Stimulated activated CD4-positive, alpha-beta T cell treated with anti-CD3 and anti-CD28 coated beads, Interleukin-4, amount 100 ng/mL, for 1 hour (primary cell): ENCODE data around the gene CHMP1B.

Experiments
- DNase-seq: peaks from one replicate; pipeline ENCODE4 v3.0.0-alpha.2; 2020

CHMP1B gene, protein sequence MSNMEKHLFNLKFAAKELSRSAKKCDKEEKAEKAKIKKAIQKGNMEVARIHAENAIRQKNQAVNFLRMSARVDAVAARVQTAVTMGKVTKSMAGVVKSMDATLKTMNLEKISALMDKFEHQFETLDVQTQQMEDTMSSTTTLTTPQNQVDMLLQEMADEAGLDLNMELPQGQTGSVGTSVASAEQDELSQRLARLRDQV

GRCh38 chr18:11851146-11851805, at the start of gene CHMP1B:
Gene CHMP1B, plus strand, starts transcription at chr18:11851413. Its CDS starts 99 bp downstream, at chr18:11851512.
- DNase-seq, result peak; percentile 97

GRCh38 chr18:11801573-11801972, 49.6 kb upstream of the CHMP1B start:
- no peak for DNase-seq

DNA sequence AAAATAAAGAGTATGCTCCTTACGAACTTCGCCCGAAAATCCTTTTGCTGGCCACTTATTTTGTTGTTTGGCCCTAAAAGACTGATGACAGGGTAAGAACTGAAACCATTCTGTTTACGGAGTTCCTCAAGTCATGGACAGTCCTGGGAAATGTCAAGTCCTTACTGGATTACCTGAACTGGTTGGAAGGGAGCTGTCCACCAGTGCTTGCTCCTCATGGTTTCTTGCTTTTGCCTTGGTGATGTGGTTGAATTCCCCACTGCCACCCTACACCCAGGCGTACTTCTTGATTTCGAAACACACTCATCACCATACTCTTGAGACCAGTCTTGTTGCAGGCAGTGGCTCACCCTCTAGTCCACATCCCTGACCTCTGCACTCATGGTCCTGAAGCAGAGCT, 49.1 kb upstream of the CHMP1B start:
- no peak for DNase-seq

- no peak for DNase-seq
Measured at GRCh38 chr18:11802586-11802985, 48.6 kb upstream of the CHMP1B start.

- DNase-seq, result no peak
Measured at GRCh38 chr18:11807233-11807632, 44.0 kb upstream of the CHMP1B start.

GRCh38 chr18:11808001-11808855, 43.0 kb upstream of the CHMP1B start:
- DNase-seq, result no peak

DNA sequence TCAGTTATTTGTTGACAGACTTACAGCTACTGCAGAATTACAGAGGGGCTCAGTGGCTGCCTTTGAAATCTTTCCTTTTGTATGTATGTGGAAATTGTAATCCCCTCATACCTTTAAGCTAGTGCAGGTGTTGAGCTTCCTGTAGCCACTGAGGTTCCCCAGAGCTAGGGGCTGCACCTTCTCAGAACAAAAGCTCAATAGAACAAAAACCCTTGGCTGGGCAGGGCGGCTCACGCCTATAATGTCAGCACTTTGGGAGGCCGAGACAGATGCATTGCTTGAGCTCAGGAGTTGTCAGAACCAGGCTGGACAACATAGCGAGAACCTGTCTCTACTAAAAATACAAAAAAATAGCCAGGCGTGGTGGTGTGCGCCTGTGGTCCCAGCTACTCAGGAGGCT, 41.3 kb upstream of the CHMP1B start:
- no peak for DNase-seq

DNA sequence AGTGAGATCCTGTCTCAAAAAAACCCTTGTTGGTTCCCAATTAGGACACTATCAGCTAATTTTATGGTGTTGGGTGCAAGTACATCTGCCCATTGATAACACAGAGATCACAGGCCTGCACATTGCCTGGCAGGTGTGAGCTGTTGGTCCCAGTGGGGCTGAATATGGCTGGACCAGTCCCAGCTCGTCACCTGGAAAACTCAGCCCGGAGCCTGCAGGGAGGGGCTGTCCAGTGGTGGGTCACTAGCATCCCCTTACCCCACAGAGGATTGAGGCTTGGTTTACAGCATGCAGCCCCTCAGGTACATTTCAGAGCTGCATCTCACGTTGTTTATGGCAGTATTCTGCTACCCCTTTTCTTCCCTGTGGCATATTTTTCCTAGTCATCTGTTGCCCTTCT, 40.8 kb upstream of the CHMP1B start:
- no peak for DNase-seq

- DNase-seq, result no peak
Measured at GRCh38 chr18:11811009-11811408, 40.2 kb upstream of the CHMP1B start.

DNA sequence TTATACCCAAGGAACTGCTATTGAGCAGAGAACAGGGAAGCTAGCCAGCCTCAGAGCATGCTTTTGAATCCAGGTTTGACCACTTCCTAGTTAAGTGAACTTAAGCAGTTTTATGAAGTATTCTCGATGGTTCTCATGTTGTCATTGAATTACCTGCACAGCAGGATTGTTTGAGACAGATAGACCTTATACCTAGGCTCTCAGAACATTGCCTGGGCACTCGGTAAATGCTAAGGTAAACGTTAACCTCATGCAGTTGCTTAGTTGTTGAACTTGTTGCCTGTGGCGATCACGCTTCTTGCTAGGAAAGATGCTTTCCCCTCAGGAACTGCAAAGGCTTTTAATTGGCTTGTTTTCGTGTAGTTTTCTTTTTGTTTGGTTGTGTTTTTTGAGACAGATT, 34.0 kb upstream of the CHMP1B start:
- no peak for DNase-seq

DNA sequence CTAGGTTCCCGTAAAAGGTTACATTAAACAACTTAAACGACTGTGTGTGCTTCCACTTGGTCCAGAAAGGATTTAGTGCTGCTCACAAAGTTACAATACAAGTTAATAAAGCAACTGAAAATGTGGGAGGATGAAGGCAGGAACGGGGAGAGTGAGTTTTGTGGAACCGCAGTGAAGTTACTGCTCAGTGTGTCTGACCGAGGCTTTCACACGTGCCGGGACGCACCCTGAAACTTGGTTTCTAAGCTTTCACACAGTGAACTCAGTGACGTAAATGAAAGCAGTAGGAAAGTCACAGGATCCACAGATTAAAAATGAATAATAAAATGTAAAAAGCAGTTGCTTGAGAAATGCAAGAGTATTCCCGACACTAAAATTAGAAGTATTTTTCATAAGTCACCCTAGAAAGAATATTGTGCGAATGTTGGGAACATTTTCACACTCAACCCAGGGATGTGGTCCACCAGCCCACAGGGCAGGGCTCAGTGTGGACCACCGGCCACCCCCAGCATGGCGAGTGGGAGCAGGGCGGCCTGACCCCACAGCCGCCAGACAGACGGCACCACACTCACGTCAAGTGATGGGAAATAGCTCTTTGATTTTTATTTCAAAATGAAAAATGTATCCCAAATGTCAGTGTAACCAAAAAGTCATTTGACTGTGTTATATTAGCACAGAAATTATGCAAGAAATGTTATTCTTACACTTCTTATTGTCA, 32.6 kb upstream of the CHMP1B start:
- no peak for DNase-seq

DNA sequence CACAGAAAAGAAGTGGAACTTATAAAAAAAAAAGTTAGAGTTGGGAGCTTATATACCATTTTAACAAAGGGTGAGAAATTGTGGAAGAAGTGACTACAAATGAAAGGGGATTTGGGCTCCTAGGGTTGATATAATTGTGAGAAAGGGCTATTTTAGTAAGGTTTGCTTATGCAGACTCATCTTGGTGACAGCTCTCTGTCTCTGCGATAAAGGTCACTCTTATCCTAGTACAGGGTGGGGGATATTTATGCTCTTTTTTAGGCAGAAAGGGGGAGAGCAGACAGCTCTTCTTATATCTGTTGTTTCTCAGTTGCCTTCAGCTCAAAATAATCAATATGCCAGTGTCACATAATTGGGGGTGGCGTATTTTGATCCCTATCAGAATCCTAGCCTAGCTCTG, 31.3 kb upstream of the CHMP1B start:
- no peak for DNase-seq

DNA sequence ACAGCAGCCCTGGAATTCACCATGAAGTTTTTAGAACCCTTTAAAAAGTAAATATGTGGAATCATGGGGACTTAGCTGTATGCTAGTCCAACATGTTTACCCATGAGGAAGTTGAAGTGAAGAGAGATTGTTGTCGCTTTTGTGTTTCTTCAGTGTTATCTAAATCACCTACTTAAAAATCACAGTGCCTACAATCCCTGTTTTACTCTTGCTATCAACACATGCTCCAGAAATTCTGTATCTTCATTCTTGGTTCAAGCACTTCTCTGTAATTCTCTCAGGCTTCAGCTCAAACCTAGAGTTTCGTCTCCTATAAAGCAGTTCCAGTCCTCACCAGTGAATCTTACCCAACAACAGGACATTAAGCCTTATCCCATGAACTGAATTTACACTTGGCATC, 30.5 kb upstream of the CHMP1B start:
- DNase-seq, result no peak

DNA sequence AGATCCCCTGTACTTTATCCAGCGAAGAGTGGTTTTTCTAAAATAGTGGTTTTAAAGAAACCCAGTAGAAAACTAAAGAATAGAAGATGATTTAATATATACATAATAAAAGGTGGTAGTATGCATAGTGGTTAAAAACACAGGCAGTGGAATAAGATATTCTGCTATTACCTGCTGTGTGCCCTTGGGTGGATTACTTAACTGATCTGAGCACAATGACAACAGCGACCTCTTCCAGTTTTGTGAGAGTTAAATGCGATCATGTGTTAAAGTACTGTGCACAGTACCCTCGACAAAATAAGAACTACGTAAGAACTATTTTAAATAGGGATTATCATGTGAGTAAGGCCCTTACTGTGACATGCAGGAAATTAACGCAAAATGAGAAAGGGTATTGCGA, 30.0 kb upstream of the CHMP1B start:
- DNase-seq, result no peak

DNA sequence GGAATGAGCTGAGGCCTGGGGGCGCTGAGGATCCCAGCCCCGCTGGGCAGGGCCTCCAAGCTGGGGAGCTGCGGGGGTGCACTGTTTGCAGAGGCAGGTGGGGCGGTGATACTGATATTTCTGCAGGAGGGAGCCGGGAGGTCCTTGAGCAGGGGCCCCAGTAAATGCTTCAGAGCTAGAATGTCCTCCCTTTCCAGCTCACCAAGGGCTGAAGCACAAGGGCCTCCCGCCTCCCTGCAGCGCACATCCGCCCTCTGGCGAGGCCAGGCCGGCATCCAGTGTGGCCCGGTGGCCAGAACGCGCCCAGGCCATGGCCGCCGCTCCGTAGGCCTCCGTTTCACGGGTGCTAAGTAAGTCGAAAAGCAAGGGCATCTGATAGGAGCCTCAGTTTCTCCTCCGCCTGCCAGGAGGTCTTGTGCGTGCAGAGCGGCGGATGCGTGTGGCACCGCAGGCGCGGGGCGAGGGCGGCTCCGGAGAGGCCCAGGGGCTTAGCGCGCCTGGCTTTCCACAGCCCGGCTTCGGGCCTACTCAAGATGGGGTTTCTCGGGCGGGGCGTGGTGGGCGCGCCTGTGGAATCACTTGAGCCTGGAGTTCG, 29.5 kb upstream of the CHMP1B start:
- DNase-seq, result no peak

DNA sequence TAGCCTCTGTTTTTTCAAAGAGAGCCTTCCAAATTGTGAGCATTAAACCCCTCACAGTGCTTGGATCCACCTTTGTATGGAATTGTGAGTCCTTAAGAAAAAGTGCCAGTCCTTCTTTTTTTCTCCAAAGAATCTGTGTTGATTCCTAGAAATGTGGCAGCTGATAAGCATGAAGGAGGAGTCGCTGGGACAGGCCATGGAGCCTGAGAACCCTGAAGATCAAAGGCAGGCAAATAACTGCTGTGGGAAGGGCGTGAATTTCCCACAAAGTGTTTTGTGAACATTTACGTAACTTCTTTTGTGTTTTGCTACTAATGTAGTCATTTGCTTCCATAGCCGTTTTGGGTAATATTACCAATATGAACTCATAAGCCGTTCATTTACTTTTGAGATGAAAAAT, 27.7 kb upstream of the CHMP1B start:
- DNase-seq, result no peak

DNA sequence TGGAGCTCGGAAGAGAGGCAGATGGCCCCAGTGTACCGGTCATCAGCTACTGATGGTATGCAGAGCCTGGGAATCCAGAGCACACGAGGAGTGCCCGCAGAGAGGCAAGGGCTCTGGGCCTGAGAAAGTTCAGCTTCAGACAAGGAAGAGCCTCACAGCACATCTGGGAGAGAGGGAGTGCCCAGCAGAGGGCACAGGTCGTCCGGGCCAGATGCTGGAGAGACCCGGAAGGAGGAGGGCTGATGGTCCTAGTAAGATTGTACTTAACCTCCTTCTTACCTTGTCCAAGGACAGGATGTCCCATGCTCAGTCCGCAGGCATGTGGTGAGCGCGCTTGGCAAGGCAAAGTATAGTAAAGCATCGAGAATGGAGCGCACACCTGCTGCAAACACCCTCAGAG, 24.4 kb upstream of the CHMP1B start:
- no peak for DNase-seq

DNA sequence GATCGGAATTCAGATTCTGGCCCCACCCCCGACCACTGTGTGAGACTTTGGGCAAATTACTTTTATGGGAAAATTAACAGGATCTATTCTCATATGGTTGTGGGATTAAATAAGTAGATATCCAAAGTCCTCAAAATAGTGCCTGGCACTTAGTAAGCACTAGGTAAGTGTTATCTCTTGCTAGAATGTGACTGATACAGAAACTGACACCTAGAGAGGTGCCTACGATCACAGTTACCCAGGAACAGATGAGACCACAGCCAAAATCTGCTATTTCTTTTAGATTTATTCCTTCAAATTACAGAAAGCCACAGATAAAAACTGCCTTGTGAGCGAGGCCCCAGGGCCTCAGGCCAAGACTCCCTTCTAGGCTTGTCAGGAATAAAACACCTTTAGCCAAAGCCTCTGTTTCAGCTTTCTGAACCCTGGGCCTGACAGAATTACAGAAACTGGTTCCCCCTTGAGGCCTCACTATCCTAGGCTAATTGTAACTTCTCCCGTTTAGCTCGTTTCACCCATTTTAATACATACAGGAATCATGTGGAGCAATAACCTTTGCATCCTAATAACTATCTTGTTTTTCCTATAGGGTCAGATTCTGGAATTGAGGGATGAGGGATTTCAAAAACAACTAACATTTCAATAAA, 22.3 kb upstream of the CHMP1B start:
- DNase-seq, result no peak

- no peak for DNase-seq
Measured at GRCh38 chr18:11830585-11830984, 20.6 kb upstream of the CHMP1B start.

GRCh38 chr18:11831921-11832320, 19.3 kb upstream of the CHMP1B start:
- no peak for DNase-seq

DNA sequence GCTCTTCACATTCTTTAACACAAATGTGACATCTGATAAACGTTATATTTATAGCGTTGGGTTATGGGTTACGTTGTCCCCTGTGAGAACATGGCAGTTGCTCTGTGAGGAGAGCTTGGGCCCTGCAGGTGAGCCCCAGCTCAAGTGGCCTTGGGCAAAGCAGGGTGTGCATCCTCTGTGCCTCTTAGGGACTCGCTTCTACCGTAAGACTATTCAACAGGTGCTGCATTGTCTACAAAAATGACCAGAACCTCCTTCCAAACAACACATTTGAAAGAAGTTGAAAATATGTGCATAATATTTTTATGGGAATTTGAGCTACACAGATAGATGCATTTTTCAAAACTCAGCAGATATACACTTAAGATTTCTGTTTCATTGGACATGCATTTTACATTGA, 16.4 kb upstream of the CHMP1B start:
- no peak for DNase-seq

GRCh38 chr18:11839556-11839955, 11.7 kb upstream of the CHMP1B start:
- no peak for DNase-seq

DNA sequence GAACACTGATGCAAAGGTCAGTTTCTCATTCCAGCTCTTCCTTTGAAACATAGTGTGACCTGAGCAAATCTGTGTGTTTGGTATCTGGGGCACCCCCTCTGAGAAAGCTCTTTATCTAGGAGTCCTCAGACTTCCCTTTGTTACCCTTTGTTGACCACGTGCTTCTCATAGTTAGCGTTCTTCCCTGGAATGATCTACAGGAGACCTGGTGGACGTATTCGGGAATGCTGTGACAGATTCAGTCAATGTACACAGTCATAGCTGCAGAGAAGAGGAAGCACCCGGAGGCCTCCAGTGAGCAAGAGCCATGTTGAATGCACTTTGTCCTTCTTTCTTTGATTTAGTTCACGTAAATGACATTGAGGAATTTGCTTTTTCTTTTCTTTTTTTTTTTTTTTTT, 10.7 kb upstream of the CHMP1B start:
- no peak for DNase-seq
